Astrocyte of the cerebellum (primary cell): Measurements from ENCODE around the gene TRAPPC2L.
A peak's percentile ranks its signal among the peaks of the same experiment; 100 is the strongest.

Source experiments
- DNase-seq: peaks from one replicate; pipeline ENCODE4 v3.0.0-alpha.2; 2011; ENCODE audit warnings: low read depth
- H3K4me3 ChIP-seq: 2 replicates; pipeline ENCODE4 v1.5.1; 2011; ENCODE audit warnings: mild to moderate bottlenecking, low read depth, low read length, moderate library complexity
- in situ Hi-C: cut with HindIII; loops from 2 replicates; pipeline ENCODE4 v1.10.0; 2017; ENCODE audit warnings: low sequenced_read_pairs
- TF ChIP-seq, protein P1 (sequence below): IDR thresholded peaks from 2 replicates; pipeline ENCODE4 v1.5.1; 2012; ENCODE audit warnings: low read length, low read depth, moderate library complexity, mild to moderate bottlenecking; ENCODE audit errors: missing control alignments

TRAPPC2L gene

GRCh38 chr16:88814144-88814502 lies 42.8 kb upstream of the TRAPPC2L start:
- no peak for DNase-seq
- no peak overlapping the region for H3K4me3 ChIP-seq
- TF ChIP-seq, protein P1, sequence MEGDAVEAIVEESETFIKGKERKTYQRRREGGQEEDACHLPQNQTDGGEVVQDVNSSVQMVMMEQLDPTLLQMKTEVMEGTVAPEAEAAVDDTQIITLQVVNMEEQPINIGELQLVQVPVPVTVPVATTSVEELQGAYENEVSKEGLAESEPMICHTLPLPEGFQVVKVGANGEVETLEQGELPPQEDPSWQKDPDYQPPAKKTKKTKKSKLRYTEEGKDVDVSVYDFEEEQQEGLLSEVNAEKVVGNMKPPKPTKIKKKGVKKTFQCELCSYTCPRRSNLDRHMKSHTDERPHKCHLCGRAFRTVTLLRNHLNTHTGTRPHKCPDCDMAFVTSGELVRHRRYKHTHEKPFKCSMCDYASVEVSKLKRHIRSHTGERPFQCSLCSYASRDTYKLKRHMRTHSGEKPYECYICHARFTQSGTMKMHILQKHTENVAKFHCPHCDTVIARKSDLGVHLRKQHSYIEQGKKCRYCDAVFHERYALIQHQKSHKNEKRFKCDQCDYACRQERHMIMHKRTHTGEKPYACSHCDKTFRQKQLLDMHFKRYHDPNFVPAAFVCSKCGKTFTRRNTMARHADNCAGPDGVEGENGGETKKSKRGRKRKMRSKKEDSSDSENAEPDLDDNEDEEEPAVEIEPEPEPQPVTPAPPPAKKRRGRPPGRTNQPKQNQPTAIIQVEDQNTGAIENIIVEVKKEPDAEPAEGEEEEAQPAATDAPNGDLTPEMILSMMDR, result no peak
- in situ Hi-C loops, result no loop called here

DNA sequence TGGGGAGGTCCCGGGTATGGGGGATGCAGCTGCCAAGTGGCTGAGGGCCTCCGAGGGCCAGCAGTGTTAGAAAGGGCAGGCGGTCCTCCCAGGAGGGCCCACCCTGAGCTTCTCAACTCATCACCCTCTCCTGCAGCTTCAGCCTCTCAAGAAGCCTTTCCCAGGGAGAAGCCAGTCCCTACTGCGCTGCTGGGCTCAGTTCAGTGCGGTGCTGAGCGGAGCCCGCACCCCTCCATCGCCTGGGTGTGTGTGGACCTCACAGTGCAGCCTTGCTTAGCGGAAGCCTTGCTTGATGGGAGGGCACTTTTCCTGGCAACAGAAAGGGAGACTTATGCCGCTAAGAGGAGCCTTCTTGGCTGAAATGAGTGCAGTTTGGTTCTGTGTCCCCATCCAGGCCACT lies 41.7 kb upstream of the TRAPPC2L start:
- TF ChIP-seq, protein P1, result no peak
- H3K4me3 ChIP-seq, result no peak overlapping the region
- no peak for DNase-seq
- in situ Hi-C loops, result no loop called here

GRCh38 chr16:88815901-88816589 lies 40.9 kb upstream of the TRAPPC2L start:
- no peak for DNase-seq
- in situ Hi-C loops, result no loop called here
- H3K4me3 ChIP-seq, result no peak overlapping the region
- TF ChIP-seq, protein P1, result peak; percentile 75

DNA sequence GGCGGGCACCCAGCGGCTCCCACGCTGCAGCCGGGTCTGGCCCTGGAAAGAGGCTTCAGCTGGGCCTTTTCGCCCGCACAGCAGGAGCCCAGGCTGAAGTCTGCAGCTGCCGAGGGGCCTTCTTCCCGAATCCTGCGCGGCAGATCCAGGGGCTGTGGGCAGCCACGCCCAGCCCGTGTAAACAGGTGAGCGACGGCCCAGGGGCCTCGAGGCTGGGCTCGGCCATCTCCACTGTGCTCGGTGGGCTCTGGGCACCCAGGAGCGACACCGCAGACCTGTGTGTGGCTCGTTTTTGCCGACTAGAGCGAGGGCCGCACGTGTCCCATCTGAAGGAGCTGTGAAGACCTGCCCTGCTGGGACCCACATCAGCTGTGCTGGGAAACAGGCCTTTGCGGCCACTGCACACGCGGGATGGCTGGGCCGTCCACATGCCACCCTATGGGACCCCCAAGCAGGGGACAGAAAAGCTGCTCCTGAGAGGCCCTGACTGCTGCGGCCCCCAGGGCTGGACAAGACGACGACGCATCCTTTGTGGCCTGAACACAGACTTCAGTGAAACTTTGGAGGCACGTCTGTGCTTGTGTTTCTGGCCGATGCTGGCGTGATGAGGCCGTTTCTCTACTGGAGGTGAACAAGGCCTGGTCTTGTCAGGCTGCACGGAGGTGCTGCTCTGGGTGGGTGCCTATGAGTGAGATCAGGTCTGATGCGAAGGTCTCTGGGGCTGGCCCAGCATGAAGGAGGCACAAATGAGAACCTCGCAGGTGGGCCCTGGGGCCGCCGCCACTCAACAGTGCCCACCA lies 40.0 kb upstream of the TRAPPC2L start:
- no peak for DNase-seq
- TF ChIP-seq, protein P1, result no peak
- H3K4me3 ChIP-seq, result no peak overlapping the region
- in situ Hi-C loops, result no loop called here

DNA sequence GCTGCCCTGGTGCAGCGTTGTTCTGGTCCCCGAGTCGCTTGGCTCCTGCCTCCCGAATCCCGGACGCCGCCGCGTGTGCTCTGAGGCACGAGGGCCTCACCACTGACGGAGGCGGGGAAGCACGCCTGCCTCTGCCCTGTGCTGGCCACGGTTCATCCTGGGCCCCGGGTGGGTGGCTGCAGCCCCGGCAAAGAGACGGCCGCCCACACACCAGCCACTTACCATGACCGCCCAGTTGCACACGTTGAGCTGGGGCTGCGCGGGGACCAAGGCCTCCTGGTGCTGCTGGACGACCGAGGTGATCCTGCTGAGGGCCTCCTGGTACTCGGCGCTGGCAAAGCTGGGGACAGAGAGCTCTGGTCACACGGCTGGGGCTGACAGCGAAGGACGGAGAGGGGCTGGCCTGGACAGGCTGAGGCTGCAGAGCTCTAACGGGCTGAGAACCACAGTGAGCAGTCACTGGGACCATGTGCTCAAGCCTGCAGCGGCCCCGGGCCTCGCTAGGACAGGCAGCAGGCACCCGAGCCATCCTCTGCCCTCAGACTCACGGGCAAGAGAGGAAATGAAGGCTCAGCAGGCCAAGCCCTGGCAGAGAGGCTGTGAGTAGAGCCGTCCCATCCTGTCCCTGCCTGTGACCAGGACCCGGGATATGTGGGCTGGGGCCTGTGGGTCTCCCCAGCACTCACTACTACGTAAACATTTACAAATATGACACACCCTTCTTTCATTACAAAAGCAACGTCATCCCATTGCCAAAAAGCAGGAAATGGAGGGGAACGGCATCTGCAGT lies 38.9 kb upstream of the TRAPPC2L start:
- DNase-seq, result no peak
- TF ChIP-seq, protein P1, result no peak
- H3K4me3 ChIP-seq, result no peak overlapping the region
- in situ Hi-C loops, result no loop called here

DNA sequence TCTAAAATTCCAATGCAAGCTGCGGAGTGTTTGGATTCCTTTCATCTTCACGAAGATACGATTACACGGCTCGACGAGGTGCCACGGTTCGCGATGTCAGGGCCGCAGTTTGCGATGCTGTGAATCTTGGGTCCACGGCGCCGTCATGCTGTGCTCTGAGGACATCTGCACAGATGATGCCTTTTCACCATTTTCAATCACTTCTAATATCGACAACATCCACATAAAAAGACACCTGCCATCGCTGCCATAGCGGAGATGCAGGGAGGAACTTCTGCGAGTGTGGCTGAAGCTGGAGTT lies 38.4 kb upstream of the TRAPPC2L start:
- no peak for DNase-seq
- TF ChIP-seq, protein P1, result no peak

More for the DNA sequence above, 38.4 kb upstream of the TRAPPC2L start:
- in situ Hi-C loops, result no loop called here
- no peak overlapping the region for H3K4me3 ChIP-seq
